Inflammatory macrophage (primary cell): Measurements from ENCODE around the gene SLC25A6.
"Not testable (repeated sequence)": the region's sequence is repeated elsewhere in the genome, so short reads cannot be mapped to it uniquely, and the experiment has no call there.

Experiments
- DNase-seq, 2 donors: peaks; one replicate each; pipeline ENCODE4 v3.0.0-alpha.2; 2020 to 2022

SLC25A6 gene

GRCh38 chrX:1412551-1413161 is 20.7 kb upstream of the SLC25A6 start:
- DNase-seq, result no peak

DNA sequence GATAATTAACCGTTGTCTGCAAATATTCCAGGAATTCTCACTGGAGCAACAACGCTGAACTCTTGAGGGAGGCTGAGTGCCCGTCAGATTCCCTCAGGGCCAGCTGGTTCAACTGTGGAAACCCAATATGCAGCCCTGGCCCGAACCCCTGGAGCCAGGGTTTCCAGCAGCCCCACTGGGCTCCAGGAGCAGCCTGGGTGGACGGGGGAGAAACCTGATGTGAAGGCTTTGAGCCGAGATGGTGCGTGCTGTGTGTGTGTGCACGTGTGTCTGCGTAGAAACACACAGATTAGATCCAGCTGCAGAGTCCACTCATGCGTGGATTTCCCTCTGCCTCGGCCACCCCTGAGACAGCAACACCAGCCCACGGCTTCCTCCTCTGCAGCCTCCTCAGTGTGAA is 19.4 kb upstream of the SLC25A6 start:
- DNase-seq, result no peak

GRCh38 chrX:1407035-1407434 is 15.1 kb upstream of the SLC25A6 start:
- no peak for DNase-seq

DNA sequence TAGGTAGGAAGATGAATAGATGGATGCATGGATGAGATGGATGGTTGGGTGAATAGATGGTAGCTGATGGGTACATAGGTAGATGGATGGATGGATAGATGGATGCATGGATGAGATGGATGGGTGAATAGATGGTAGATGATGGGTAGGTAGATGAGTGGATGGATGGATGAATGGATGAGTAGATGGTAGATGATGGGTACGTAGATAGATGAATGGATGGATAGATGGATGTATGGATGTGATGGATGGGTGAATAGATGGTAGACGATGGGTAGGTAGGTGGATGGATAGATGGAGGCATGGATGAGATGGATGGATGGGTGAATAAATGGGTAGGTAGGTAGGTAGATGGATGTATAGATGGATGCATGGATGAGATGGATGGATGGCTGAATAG is 13.9 kb upstream of the SLC25A6 start:
- not testable (repeated sequence) for DNase-seq

GRCh38 chrX:1403867-1404266 is 12.0 kb upstream of the SLC25A6 start:
- not testable (repeated sequence) for DNase-seq

GRCh38 chrX:1403228-1403627 is 11.3 kb upstream of the SLC25A6 start:
- no peak for DNase-seq

DNA sequence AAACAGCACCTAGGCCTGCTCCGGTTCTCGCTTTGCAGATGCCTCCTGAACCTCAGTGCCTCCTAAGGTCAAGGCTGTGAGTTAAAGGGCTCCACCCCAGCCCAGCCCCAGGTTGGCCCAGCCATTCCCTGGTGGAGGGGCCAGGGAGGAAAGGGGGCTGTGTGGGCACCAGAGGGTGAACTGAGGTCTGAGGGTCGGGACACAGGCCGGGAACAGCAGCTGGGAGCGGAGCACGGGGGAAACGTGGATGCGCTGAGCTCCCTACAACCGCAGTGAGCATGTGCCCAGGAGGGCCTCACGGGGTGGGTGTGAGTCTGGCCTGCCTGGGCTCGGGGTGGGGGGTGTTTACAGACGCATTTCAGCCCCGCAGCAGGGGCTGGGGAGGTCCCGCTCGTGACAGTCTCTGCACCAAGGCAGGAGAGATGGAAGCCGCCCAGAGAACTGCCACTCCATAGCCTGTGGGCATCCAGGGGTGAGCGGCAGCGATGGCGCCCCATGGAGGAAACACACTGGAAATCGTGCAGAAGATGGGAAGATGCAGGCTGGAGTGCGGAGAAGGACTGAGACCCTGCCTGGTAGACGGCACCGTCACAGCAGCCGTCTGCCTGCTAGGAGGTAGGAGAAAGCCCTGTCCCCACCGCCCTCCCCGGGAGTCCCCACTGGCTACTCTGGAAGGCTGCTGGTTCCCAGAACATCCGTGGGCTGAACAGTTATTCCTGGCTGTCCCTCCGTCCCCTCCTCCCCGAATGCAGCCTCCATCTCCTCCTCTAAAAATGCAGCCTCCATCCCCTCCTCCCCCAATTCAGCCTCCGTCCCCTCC is 9.9 kb upstream of the SLC25A6 start:
- no peak for DNase-seq

- no peak for DNase-seq
Observed at GRCh38 chrX:1400742-1401471, 9.0 kb upstream of the SLC25A6 start.

- DNase-seq, result no peak
Observed at GRCh38 chrX:1400049-1400448, 8.1 kb upstream of the SLC25A6 start.

DNA sequence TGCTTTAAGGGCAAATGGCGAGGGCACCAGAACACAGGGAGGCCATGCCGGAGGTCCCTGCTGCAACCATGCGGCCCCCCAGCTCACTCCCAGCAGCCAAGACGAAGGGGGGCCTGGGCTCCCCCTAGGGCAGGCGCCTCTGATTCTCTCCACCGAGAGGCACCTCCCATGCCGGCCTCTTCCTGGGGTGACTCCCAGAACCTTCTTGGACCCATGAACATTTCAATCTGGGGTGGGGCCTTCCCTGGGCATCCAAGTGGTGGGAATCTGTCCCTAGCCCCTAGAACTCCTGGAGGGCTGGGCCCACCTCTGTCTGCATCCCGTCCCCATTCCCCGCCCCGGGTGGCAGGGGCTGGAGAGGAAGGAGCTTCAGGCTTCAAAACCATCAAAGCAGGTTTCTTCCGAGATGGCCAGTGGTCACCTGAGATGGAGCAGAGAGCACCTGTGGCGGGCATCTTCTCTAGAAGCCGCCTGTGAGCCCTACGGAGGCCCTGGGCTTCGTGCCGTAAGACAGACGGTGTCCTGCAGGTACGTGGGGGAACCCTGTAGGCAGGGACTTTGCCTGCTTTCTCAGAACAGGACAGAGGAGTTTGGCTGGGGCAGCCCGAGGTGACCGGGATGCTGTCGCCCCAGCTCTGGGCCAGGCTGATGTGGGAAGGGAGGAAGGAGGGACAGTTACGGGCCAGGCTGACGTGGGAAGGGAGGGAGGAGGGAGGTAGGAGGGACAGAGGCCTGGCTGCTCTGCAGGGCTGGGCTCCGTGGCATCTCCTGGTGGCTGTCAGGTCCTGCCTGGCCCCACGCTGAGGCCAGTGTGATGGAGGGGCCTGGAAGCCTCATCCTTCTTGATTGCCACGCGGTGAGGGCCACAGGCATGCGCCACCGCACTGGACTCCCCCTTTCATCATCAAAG is 6.8 kb upstream of the SLC25A6 start:
- no peak for DNase-seq

GRCh38 chrX:1397441-1398270 is 5.7 kb upstream of the SLC25A6 start:
- DNase-seq, result no peak

DNA sequence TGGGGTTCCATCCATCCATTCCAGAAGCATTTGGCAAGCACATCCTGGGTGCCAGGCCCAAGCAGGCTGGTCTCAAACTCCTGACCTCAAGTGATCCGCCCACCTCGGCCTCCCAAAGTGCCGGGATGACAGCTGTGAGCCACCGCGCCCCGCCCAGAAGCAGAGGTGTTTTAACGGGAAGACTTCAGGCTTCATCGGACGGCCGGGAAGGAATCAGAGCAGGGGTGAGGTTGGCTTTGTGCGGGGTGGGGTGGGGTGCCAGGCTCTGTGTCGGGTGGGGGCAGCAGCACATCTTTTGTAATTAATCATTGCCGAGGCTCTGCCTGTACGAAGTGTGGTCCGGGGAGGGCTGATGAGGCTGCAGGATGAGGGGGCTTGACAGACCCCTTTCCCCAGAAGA is 5.1 kb upstream of the SLC25A6 start:
- no peak for DNase-seq

DNA sequence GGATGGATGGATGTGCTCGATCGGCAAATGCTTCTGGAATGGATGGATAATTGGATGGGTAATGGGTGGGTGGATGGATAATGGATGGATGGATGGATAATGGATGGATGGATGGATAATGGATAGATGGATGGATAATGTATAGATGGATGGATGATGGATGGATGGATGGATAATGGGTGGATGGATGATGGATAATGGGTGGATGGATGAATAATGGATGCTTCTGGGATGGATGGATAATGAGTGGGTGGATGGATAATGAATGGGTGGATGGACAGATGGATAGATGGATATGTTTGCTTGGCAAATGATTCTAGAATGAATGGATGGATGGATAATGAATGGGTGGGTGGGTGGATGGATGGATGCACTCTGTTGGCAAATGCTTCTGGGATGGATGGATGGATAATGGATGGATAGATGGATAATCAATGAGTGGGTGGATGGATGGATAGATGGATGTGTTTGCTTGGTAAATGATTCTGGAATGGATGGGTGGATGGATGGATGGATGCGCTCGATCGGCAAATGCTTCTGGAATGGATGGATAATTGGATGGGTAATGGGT is 3.8 kb upstream of the SLC25A6 start:
- no peak for DNase-seq

GRCh38 chrX:1394731-1395501 is 3.0 kb upstream of the SLC25A6 start:
- no peak for DNase-seq

GRCh38 chrX:1393871-1394615 is 2.1 kb upstream of the SLC25A6 start:
- no peak for DNase-seq

- peak; percentile 47 to 67 for DNase-seq
Observed at GRCh38 chrX:1392376-1393068, 609 bp upstream of the SLC25A6 start.

GRCh38 chrX:1391370-1391706 is 575 bp downstream of the SLC25A6 start:
- DNase-seq, result no peak

- DNase-seq, result no peak
Observed at GRCh38 chrX:1390621-1391369, 1.1 kb downstream of the SLC25A6 start.

DNA sequence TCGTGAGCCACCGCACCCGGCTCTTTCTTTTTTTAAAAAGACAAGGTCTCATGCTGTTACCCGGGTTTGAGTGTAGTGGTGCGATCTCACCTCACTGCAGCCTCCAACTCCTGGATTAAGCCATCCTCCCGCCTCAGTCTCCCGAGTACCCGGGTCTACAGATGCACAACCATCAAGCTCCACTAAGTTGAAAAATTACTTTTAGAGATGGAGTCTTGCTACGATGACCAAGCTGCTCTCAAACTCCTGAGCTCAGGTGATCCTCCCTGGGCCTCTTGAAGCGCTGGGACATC is 2.0 kb downstream of the SLC25A6 start:
- no peak for DNase-seq
